Thyroid gland (tissue), 4 donors: Measurements from ENCODE around the gene ARPC2.

Experiments
- POLR2A ChIP-seq, 2 donors: fragments of 450-650 bp; IDR thresholded peaks; one replicate each; pipeline ENCODE4 v1.6.1; 2017; ENCODE audit warnings: antibody characterized with exemption in 2 of 2, mild to moderate bottlenecking in 2 of 2, moderate library complexity in 1 of 2
- TF ChIP-seq, protein P1 (sequence below), 6 experiments: fragments of 200-600 bp in 3 of 6; fragments of 450-650 bp in 3 of 6; sonication (generic) in 3 of 6; IDR thresholded peaks; one replicate each; pipeline ENCODE4 v1.5.1; 2016 to 2019; ENCODE audit warnings: antibody characterized with exemption in 6 of 6, mild to moderate bottlenecking in 2 of 6, inconsistent platforms in 1 of 6, moderate library complexity in 1 of 6

DNA sequence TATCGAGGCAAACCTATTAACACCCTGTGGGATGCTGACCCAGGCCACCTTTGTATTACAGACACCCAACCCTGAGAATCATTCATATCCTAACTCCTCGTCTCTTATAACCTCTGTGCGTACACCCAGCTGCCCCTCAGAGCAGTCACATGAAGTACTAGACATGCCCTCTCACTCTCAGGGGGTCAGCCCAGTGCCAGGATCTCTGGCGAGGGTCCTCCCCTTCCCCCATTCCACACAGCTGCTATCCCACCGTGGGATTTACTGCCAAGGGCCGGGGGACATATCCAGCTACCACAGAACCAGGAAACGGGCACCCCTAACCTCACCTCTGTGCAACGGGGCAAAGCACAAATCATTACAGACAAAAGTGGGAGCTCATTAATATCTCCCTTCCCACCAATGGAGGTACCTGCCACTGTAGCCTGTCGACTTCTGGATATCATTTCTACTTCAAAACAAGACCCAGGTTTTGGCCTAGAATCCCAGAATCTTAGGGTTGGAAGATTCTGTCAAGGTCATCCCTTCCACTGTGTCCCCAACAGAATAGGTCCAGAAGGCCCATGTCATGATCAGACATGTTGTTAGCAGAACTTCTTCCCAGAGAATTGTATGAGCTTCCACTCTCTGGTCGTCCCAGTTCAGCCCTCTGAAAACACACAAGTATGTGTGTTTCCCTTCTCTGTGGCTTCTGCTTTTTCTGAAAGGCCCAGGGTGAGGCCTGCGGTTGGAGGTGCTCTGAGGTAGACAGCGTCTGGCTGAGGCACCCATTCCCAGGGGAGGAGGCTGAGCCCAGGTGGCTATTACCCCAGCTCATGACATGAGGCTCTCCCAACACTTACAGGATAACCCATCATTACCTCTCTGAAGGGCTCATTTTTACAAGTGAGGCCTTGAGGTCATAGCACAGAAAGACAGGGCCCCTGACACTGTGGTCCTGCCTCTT is 73.6 kb downstream of the ARPC2 start:
- TF ChIP-seq, protein P1, sequence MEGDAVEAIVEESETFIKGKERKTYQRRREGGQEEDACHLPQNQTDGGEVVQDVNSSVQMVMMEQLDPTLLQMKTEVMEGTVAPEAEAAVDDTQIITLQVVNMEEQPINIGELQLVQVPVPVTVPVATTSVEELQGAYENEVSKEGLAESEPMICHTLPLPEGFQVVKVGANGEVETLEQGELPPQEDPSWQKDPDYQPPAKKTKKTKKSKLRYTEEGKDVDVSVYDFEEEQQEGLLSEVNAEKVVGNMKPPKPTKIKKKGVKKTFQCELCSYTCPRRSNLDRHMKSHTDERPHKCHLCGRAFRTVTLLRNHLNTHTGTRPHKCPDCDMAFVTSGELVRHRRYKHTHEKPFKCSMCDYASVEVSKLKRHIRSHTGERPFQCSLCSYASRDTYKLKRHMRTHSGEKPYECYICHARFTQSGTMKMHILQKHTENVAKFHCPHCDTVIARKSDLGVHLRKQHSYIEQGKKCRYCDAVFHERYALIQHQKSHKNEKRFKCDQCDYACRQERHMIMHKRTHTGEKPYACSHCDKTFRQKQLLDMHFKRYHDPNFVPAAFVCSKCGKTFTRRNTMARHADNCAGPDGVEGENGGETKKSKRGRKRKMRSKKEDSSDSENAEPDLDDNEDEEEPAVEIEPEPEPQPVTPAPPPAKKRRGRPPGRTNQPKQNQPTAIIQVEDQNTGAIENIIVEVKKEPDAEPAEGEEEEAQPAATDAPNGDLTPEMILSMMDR (IDR thresholded peaks at IDR 0.05): no peak
- no peak for TF ChIP-seq POLR2A (IDR thresholded peaks at IDR 0.05)
